Stromal cell of bone marrow (primary cell): Measurements from ENCODE around the gene TOMM20.

ENCODE experiments used
- DNase-seq: peaks from one replicate; pipeline ENCODE4 v3.0.0-alpha.2; 2012; ENCODE audit warnings: low read depth

The TOMM20 gene

DNA sequence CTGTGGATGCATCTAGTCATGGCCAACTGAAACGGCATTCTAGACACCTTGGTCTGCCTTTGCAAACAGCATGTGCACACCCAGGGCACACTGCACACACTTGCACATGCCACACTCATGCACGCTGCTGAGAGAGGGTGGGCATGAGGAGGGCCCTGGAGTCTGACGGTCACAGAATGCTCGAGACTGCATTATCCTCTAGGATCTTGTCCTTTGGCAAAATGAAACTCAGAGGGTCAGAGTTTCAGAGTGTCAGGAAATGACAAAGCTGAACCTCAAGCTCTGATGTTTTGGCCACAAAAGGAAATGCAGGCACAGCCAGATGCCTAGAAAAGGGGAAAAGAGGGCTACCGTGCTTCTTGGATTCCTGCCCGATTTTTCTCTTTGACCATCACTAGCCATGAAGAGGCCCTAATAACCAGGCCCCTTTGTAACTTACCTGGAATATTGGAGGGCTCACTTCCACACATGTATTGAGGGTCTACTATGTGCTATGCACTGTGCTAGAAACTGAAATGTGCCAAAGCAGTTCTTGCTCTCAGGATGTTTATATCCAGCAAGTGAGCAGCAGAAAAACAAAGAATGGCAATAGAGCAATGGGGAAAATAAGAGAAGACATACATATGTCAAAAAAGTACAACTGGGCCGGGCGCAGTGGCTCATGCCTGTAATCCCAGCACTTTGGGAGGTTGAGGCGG, 65.4 kb downstream of the TOMM20 start:
- DNase-seq, result no peak

DNA sequence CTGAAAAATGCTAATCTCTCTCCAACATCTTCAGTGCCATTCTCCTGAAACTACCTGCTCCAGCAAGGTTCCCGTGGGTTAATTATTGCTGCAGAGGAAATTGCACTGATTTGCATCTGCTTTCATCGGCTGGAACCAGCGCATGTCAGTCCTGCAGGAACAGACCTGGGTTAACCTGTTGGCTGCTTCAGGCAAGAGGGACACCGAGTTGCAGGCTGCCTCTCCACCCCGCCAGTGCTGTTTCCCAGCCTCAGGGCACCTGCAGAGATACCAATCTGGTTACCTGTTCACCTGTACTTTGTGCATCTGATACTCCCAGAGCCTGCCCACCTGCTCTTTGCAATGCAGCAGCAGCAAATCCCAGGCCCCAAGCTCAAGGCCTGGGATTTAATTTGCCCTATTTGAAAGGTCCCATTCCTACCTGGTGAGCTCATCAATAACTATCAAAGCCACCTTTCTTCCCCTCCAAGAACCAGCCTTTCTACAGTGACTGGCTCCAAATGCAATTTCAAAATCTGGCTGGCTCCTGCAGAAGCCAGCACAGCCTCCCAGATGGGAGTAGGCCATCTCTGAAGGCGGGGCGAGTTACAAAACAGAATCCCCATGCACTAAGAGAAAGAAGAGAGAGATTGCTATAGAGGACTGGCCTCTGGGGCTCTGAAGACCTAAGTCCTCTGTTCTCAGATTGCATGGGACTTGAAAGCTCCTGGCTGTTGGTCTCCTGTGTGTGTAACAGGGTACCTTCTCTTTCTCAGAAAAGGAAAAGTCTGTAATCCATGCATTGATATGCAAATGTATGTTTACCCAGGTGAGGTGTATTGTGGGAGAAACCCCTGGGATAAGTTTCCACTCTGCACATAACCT, 67.8 kb downstream of the TOMM20 start:
- DNase-seq, result no peak
